ENCODE measurements around the gene RAD51.
"Not testable (repeated sequence)": the region's sequence is repeated elsewhere in the genome, so short reads cannot be mapped to it uniquely, and the experiment has no call there.

The RAD51 gene

GRCh38 chr15:40660686-40661085 is 34.3 kb upstream of the RAD51 start:
- H2AFZ ChIP-seq (ENCODE audit: low read length) = no peak overlapping the region
- H3K4me3 ChIP-seq (ENCODE audit: low read length) = no peak overlapping the region
- no peaks in the 10 kb centered on the region for H3K9me3 ChIP-seq (replicated peaks; ENCODE audit: insufficient read depth, low read length)
- H3K9me2 ChIP-seq (replicated peaks; ENCODE audit: insufficient read depth, low read length) = no peaks in the 10 kb centered on the region
- H3K27me3 ChIP-seq (replicated peaks; ENCODE audit: insufficient read depth, low read length) = no peaks in the 10 kb centered on the region
- no peaks in the 10 kb centered on the region for H3K79me2 ChIP-seq (ENCODE audit: low read length)
- no peak for DNase-seq
- no peak overlapping the region for H3K27ac ChIP-seq (ENCODE audit: low read length)
- no peak for TF ChIP-seq EZH2 (optimal IDR thresholded peaks at IDR 0.05; ENCODE audit: low read depth, low read length)
- TF ChIP-seq EZH2phosphoT487 (IDR thresholded peaks at IDR 0.05; ENCODE audit: low read length) = no peak
- no peak for TF ChIP-seq CTCF (IDR thresholded peaks at IDR 0.05; ENCODE audit: low read length)
- no peak overlapping the region for H3K4me2 ChIP-seq (ENCODE audit: low read depth, low read length)
- H3K4me1 ChIP-seq (ENCODE audit: low read length) = no peaks in the 10 kb centered on the region
- 0 out of 2 replicates have a peak, but pooled peaks cover 4% of the 10 kb centered on the region for H3K36me3 ChIP-seq (replicated peaks; ENCODE audit: insufficient read depth, low read length)
- H3F3A ChIP-seq (ENCODE audit: insufficient read depth, low read length) = no peaks in the 10 kb centered on the region
- H4K20me1 ChIP-seq (ENCODE audit: insufficient read depth, low read length) = no peaks in the 10 kb centered on the region
- no peak overlapping the region for H3K9ac ChIP-seq (ENCODE audit: low read length)

GRCh38 chr15:40664909-40665308 is 30.1 kb upstream of the RAD51 start:
- H3F3A ChIP-seq (ENCODE audit: insufficient read depth, low read length) = no peaks in the 10 kb centered on the region
- no peaks in the 10 kb centered on the region for H3K79me2 ChIP-seq (ENCODE audit: low read length)
- H3K27me3 ChIP-seq (replicated peaks; ENCODE audit: insufficient read depth, low read length) = no peaks in the 10 kb centered on the region
- TF ChIP-seq CTCF (IDR thresholded peaks at IDR 0.05; ENCODE audit: low read length) = no peak
- TF ChIP-seq EZH2phosphoT487 (IDR thresholded peaks at IDR 0.05; ENCODE audit: low read length) = no peak
- no peak for TF ChIP-seq EZH2 (optimal IDR thresholded peaks at IDR 0.05; ENCODE audit: low read depth, low read length)
- H3K27ac ChIP-seq (ENCODE audit: low read length) = no peak overlapping the region
- H3K4me2 ChIP-seq (ENCODE audit: low read depth, low read length) = no peak overlapping the region
- H3K36me3 ChIP-seq (replicated peaks; ENCODE audit: insufficient read depth, low read length) = 0 out of 2 replicates have a peak, but pooled peaks cover 4% of the 10 kb centered on the region
- no peaks in the 10 kb centered on the region for H3K9me3 ChIP-seq (replicated peaks; ENCODE audit: insufficient read depth, low read length)
- H3K9ac ChIP-seq (ENCODE audit: low read length) = no peak overlapping the region
- no peak overlapping the region for H2AFZ ChIP-seq (ENCODE audit: low read length)
- H4K20me1 ChIP-seq (ENCODE audit: insufficient read depth, low read length) = no peaks in the 10 kb centered on the region
- no peak for DNase-seq
- H3K4me3 ChIP-seq (ENCODE audit: low read length) = no peak overlapping the region
- H3K4me1 ChIP-seq (ENCODE audit: low read length) = no peaks in the 10 kb centered on the region
- no peaks in the 10 kb centered on the region for H3K9me2 ChIP-seq (replicated peaks; ENCODE audit: insufficient read depth, low read length)

GRCh38 chr15:40676290-40676689 is 18.7 kb upstream of the RAD51 start:
- H3F3A ChIP-seq (ENCODE audit: insufficient read depth, low read length); H4K20me1 ChIP-seq (ENCODE audit: insufficient read depth, low read length); H3K9me2 ChIP-seq (replicated peaks; ENCODE audit: insufficient read depth, low read length); H3K4me3 ChIP-seq (ENCODE audit: low read length); H3K36me3 ChIP-seq (replicated peaks; ENCODE audit: insufficient read depth, low read length); DNase-seq; H3K4me2 ChIP-seq (ENCODE audit: low read depth, low read length); H3K9me3 ChIP-seq (replicated peaks; ENCODE audit: insufficient read depth, low read length); H3K79me2 ChIP-seq (ENCODE audit: low read length); H3K27me3 ChIP-seq (replicated peaks; ENCODE audit: insufficient read depth, low read length); H3K27ac ChIP-seq (ENCODE audit: low read length); H2AFZ ChIP-seq (ENCODE audit: low read length); H3K4me1 ChIP-seq (ENCODE audit: low read length); H3K9ac ChIP-seq (ENCODE audit: low read length): not testable (repeated sequence)

GRCh38 chr15:40676906-40677305 is 18.1 kb upstream of the RAD51 start:
- not testable (repeated sequence) for DNase-seq; H3K27me3 ChIP-seq (replicated peaks; ENCODE audit: insufficient read depth, low read length); H3K4me3 ChIP-seq (ENCODE audit: low read length); H3K4me2 ChIP-seq (ENCODE audit: low read depth, low read length); H2AFZ ChIP-seq (ENCODE audit: low read length); H3K79me2 ChIP-seq (ENCODE audit: low read length); H3K9ac ChIP-seq (ENCODE audit: low read length); H3K4me1 ChIP-seq (ENCODE audit: low read length); H3F3A ChIP-seq (ENCODE audit: insufficient read depth, low read length); H3K36me3 ChIP-seq (replicated peaks; ENCODE audit: insufficient read depth, low read length); H4K20me1 ChIP-seq (ENCODE audit: insufficient read depth, low read length); H3K9me3 ChIP-seq (replicated peaks; ENCODE audit: insufficient read depth, low read length); H3K9me2 ChIP-seq (replicated peaks; ENCODE audit: insufficient read depth, low read length); H3K27ac ChIP-seq (ENCODE audit: low read length)

Measured in MM.1S (cell line).